HG02884 (cell line): ENCODE data around the gene PTPRE.
"Not testable (repeated sequence)": the region's sequence is repeated elsewhere in the genome, so short reads cannot be mapped to it uniquely, and the experiment has no call there.

Experiments used
- ATAC-seq: cut with Tn5 transposase; IDR thresholded peaks from one replicate; pipeline ENCODE4 v1.9.1; 2021; ENCODE audit warnings: mild to moderate bottlenecking, moderate library complexity; ENCODE audit not compliant: unreplicated experiment

Gene PTPRE

DNA sequence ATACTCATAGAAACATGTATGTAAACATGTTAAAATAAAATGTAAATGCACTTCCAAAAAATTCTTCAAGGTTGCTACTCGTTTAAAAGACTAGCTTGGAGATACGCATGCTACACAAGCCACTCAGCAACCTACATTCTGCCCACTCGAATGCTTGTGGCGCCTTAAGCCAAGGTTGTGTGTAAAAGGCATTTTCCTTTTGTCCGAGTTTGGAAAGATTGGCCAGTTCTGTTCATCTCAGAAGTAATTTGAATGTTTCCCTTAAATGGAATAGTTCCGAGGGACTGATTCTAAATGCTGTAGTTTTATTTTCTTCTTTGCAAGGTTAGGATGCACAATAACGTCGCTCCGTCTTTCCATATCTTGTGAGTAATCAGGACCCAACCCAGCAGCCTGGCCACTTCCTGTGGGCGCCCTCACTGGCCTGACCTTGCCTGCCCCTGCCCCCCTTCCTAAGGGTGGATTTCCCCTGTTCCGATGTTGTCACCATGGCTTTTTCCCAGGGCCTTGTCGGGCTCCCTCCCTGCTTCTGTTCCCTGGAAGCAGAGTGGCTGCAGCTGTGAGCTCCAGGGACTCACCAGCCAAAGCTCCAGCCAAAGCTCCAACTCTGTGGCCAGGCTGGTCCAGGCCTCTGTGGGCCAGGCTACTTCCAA, 70.6 kb downstream of the PTPRE start:
- no peak for ATAC-seq

DNA sequence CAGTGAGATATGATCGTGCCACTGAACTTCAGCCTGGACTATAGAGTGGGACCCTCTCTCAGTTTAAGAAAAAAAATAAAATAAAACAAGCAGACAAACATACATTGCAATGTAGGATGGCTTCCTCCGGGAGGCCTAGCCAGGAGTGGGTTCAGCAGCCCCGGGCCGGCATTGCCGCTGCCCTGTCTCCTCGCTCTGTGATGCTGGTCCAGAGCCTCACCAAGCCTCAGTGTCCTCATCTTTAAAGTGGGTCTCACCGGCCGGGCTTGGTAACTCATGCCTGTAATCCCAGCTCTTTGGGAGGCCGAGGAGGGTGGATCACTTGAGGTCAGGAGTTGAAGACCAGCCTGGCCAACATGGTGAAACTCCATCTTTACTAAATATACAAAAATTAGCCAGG, 71.6 kb downstream of the PTPRE start:
- no peak for ATAC-seq

DNA sequence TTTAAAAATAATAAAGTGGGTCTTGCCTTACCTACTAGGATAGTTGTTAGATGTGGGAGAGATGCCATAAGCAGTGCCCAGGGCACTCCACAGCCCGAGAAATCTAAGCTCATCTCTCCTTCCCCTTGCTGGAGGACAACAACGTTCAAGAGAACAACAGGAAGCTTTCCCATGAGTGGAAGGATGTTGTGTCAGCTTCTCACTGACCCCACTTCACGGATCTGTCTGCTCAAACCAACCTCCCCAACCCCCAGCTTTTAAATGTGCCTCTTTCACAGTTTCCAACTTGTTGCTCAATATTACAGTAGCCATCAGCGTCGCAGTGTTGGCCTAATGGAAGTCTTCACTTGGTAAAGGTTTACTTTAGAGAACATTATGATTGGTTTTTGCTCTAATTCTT, 72.1 kb downstream of the PTPRE start:
- ATAC-seq = no peak

DNA sequence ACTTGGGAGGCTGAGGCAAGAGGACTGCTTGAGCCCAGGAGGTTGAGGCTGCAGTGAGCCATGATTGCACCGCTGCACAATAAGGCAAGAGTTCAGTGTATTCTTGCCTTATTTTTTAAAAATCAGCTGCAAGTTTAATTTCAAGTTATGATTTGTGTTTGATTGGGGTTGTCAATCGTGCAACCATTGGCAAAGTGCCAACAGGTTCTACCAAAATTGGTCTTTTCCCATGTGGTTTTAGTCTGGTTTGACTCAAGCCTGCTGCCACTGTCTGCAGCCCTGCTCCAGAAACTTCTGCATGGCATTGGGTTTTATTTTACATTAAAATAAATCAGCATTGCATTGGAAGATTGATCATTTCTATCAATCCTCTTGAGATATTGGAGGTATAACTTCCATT, 72.7 kb downstream of the PTPRE start:
- ATAC-seq = no peak

DNA sequence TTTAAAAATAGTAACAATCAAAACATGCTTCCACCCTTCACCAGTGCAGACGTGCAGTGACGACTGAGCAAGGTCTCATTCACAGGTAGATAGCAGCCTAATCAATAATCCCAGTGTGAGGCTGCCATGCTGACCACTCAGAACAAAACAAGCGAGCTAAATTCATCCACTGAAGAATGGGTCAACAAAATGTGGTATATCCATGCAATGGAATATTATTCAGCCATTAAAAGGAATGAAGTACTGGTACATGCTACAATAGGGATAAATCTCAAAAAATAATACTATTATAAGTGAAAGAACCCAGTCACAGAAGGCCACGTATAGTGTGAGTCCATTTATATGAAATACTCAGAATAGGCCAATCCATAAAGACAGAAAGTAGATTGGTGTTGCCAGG, 74.0 kb downstream of the PTPRE start:
- ATAC-seq = no peak

DNA sequence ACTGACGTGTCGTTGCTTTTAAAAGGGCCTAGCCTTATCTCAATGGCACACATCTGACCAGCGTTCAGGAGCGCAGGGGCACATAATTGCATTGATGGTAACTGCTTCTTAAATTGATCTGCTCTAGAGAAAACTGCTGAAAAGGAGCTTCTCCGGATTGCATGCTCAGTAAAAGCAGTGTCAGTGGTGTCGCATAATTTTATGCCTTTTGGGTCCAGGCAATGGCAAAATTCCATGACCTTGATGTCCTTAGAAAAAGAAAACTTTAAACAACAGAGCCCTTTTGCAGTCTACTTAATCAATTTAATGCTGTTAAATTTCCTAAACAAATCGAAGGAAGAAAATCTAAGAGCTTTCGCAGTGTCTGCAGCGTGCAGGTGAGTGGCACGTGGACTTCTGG, 75.7 kb downstream of the PTPRE start:
- no peak for ATAC-seq

DNA sequence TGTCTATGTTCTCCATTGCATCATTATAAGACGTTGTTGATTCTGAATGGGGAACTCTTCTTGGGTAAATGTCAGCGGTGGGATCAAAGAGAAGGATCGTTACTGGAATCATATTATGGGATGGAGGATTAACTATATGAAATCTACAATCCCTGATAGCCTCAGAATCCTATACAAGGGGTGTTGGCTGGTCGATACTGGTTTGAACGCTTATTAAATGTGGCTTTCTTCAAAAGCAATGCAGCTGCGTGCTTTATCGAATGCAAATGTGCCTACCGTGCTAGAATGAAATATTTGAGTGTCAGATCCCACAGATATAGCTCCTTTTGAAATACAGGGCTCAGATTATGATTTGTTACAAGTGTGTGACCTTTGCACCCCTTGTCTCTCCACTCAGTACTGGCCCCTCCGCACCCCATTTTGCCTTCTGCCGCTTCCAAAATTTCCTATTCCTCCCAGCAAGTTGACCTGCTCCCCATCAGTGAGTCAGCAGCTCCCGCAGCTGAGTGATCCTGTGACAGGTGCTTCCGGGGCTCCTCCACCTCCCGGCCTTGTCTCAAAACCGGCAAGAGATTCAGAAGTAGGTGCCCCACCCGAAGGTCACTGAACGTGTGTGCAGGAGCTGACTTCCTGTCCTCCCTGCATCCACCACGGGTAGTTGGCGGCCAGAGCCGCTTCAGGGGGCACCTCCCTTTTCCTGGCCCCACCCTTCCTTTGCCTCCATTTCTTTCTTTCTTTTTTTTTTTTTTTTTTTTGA, 76.6 kb downstream of the PTPRE start:
- ATAC-seq = no peak

DNA sequence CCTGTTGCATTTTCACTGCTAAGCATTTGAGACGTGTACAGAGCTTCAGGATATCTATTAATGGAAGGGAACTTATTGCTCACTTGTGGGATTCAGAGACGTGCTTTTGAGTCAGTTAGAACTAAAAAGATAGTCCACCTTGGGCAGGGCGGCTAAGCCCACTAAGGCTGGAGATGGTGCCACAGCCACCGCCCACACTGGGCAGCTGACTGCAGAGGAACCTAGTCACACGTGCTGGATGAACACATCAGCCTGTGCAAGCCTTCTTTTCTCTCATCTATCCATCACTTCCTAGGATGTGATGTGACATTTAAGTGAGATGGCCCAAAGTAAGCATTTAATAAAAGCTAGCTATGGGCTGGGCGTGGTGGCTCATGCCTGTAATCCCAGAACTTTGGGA, 78.0 kb downstream of the PTPRE start:
- no peak for ATAC-seq

DNA sequence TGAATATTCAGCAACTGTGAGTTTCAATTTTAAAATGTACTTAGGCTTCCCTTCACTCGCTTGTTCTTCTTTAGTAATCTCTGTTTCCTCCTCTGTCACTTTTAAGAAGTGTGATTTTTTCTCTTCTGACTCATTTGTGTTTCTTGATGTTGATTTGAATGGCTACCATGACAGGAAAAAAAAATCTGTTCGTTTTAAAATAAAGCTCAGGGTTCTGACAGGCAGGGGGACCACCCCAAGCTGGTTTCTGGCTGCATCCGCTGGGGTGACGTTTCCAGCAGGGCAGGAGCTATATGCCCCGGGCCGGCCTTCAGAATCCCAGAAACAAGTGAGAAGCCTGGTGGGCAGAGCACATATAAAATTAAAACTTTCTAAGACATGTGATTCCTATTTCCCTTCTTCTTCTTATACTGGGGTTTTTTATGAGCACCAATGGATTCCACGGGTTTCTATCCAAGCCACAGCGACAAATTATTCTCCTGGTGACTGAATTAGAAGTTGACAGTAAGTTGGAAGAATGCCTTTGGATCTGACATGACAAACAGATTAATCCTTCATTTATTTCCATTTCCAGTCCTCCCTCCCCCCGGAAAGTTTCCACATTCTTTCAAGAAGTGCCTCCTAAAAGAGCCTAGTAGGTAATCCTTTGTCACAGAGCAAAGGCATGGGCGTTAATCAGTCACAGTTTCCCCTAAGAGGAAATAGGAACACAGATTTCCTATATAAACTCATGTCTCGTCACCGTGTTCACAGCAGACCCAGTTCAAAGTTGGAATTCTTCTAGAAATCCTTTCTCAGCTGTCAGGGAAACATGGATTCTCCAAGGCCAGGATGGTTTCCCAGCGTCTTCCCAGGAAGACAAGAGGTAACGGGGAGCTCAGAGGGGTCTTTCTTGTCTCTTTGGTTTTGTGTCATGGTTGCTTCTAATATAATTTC, 79.9 kb downstream of the PTPRE start:
- ATAC-seq = no peak

DNA sequence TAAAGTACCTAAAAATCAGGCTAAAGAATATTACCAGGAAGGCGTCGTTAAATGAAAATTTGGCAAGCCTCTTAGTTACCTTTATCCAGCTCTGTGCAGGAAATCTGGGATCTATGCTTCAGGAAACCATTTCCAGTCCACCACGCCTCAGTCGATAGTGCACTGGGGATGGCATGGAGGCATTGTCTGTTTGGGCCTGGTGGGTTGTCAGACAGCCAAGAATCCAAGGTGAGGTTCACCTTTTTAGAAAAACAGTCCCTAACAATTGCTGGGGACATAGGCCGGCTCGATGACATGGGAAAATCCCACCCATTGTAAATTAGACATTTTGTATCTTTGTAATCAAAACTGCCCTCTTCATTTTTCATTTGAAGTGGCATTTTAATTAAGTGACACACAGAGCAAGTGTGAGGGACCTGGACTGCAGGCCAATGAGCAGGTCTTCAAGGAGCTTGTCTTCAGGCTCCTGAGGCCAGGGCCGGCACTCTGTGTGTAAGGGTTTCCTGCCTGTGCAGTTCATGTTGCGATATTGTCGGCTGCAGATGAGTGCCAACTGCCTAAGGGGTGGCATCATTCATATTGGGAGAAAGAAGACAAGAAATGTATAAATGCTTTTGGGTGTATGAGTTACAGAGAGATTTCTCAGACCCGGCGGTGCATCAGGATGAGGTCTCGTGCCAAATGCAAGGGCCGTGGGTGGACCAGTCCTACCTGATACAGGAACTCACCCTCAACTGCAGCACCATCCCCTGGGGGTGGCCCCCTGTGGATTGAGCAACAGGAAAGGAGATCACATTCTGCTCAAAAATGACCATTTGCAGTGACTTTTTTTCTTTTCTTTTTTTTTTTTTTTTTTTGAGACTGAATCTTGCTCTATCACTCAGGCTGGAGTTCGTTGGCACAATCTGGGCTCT, 80.8 kb downstream of the PTPRE start:
- no peak for ATAC-seq

DNA sequence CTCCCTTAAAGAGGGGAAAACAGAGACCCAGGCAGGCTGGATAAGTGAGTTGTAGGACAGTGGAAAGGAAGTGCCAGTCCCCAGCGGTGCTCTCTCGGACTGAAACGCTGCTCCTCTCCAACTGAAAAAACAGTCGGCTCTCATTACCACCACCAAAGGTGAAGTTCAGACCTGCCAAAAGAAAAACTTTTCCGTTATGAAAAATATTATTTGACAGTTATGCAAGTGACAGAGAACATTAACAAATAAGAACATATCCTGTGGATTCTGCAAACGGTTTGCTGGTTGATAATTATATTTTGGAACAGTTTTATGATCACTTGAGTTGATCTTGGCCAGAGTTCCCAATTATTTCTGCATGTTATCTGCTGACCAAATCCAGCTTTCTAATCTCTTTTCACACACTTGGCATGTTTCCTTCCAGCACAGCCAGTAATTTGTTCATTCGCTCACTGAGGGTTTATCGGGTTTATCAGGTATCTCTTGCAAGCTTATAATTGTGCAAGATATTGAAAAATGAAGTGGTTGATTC, 82.6 kb downstream of the PTPRE start:
- ATAC-seq = no peak

DNA sequence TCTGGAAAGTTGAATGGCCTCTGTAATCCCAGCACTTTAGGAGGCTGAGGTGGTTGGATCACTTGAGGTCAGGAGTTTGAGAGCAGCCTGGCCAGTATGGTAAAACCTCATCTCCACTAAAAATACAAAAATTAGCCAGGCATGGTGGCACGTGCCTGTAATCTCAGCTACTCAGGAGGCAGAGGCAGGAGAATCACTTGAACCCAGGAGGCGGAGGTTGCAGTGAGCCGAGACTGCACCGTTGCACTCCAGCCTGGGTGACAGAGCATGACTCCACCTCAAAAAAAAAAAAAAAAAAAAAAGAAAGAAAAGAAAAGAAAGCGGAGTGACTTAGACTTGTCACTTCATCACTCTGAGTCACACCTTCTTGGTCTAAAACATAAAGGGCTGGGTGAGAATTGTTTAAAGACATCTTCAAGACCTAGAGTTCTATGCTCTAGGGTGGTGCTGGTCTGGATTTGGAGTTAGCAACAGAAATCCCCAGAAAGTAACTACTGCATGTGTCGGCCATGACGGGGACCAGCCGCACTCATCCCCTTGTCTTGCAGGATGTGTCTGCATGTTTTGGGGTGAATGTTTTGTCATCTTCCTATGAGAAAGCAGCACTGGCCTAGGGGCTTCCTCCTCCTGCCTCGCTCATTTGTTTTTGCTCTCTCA, 83.4 kb downstream of the PTPRE start:
- not testable (repeated sequence) for ATAC-seq

DNA sequence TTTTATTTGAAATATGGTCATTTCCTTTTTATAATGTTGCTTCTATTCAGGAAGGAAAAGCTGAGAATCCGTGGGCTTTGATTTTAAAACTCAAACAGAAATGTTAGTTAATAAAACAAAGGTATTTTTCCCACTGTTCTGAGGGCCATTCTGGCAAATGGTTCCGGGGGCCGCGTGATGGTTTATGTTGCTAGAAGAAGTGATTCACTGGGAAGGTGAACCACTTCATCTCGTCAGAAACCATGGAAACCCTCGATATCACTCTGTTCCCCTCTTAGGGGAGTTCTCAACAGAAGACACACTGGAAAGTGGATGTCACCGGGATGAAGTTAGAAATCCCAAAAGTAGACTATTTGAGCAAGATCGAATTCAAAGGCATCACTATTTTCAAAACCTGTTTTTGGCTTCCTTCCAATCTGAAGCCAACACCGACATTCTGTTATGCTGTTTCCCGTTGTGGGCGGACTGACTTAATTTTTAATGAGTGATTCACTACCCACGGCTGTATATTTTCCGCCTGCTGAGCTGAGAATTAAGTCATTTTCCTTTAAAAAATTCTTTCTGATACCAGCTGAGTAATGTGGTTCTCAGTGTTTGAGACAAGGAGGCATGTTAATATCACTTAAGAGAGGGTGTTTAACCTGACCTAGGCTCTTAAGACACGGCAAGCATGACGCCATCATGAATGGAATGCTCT, 84.1 kb downstream of the PTPRE start:
- ATAC-seq = no peak

DNA sequence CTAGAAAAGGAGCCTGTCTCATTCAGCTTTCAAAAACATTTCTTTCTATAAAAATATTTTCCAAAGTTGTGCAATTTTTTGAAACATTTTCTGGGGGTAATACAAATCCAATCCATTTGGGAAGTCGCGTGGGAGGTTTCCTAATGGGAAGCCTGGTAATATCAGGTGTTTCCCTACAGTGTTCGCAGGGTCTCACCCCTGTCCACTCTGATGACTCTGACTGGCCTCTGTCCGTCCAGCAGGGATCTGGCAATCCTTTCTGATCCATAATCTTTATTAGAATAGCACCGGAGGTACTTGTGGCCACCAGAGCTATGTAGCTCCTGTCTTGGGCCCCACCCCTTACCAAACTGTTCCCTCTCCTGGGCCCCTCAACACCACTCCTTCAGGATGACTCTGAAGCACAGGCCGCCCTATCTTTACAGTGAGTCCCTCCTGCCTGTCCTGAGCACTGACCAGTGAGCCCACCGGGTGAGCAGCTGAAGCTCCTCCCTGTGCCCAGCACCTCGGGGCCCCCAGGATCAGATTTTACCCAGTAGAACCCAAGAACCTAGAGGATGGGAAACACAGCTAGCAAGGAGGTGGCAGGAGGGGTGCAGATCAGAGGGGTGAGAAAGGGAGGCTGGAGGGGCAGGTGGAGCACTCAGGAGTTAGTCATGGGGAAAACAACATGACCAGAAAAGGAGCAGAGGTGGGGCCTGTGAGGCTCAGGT, 84.8 kb downstream of the PTPRE start:
- no peak for ATAC-seq

DNA sequence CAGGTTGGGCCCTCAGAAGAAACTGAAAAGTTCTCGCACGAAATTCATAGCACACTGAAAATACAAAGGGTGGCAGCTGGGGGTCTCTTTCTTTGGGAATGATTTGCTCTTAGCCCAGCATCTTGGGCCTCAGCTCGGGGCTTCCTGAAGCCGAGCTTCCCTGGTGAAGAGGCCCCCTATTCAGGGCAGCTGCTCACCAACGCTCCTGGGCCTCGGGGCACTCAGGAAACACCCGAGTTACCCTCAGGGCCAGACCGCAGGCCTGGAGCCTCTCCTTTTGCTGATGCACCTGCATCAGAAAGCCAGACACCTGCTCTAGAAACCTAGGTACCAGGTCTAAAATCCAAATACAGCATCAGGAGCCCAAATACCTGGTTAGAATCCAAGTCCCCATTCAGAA, 85.5 kb downstream of the PTPRE start:
- ATAC-seq = no peak

DNA sequence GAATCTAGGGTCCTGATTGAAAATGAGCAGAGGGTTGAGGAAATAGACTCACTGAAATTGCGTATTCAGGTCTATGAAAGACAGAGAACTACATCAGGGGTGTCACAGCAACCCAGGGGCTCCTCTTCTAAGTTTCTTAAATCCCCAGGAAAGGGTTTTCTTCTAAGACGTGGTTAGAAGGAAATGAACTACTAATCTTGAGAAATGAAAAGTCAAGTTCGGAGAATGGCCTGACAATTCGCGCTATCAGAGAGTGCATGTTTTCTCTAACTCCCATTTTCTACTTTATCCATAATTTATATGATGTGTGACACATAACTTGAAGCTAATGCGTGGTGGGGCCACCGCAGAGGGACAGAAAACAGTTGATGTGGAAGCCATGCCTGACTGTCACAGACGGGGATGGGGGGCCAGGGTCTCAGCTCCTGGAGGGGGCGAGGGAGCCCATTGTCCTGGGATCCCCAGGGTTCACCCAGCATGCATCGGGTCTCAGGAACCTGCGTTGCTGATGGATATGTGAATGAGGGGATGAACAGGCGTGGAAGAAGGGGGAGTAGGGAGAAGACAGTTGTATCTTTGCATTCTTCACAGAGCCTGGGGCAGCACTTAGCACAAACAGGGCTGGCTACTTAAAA, 86.3 kb downstream of the PTPRE start:
- no peak for ATAC-seq

DNA sequence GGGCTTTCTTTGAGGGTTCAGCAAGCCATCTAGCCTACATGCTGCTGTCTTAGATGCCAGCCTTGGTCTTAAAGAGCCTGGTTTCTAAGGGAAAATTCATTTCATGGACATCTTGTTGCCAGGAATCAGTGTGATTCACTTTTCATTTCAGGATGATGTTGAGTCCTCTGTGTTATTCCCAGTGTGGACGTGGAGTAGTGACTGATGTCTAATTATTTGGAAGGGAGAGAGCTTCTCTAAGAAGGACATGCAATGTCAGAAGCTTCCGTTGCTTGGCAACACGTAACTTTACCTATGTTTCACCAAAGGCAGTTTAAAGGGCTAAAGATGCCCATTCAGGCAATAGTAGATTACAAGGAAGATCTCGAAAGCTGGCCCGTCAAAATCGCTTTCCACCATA, 89.0 kb downstream of the PTPRE start:
- no peak for ATAC-seq

DNA sequence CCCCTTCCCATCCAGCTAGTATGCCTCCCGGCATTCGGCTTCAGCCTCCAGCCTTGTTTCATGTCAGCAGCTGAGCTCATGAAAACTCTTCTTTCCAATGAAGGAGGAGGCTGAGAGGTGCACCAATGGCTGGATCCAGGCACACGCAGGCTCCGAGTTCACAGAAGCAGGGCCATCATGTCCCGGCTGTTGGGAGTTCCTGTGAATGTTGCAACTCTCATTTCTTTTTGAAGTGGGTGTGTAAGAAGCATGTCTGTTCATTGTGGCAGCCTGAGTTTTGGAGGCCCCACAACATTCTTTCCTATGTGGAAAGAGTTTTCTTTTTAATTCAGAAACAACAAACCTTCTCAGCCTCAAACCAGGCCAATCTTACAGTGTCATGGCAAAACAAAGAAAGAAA, 89.7 kb downstream of the PTPRE start:
- no peak for ATAC-seq
